Activated naive CD4-positive, alpha-beta T cell treated with anti-CD3 and anti-CD28 coated beads for 36 hours (primary cell): ENCODE measurements around the gene INSM2. TPM values are rescaled to one million over a fixed set of nuclear protein-coding genes. Genes with fewer than 3 reads are reported as not detected.

Experiments
- total RNA-seq, 2 experiments: library from RNA; stranded (reverse); gene quantifications; one replicate each; pipeline ENCODE4 v1.2.3, GENCODE V29; 2021

The INSM2 gene
- total RNA-seq, 2 experiments from 2014 or later: not detected

Other genes starting within 250 kb of the INSM2 start
- 100 to 1,000 TPM; 433 to 437 TPM for gene PSMA6, start 241.8 kb upstream of the INSM2 start, total RNA-seq
- gene NFKBIA, start 129.4 kb upstream of the INSM2 start, total RNA-seq: 100 to 1,000 TPM; 289 to 293 TPM